ENCODE data around the gene LBHD2. TPM values are rescaled to one million over a fixed set of nuclear protein-coding genes. Genes with fewer than 3 reads are reported as not detected.
A peak's percentile ranks its signal among the peaks of the same experiment; 100 is the strongest.

Gene LBHD2
- total and polyA plus RNA-seq, 2 of the 13 experiments (the other 11 are each of a cell fraction or from before 2014, with no cell fraction given), result 0.67 to 1.00 TPM

DNA sequence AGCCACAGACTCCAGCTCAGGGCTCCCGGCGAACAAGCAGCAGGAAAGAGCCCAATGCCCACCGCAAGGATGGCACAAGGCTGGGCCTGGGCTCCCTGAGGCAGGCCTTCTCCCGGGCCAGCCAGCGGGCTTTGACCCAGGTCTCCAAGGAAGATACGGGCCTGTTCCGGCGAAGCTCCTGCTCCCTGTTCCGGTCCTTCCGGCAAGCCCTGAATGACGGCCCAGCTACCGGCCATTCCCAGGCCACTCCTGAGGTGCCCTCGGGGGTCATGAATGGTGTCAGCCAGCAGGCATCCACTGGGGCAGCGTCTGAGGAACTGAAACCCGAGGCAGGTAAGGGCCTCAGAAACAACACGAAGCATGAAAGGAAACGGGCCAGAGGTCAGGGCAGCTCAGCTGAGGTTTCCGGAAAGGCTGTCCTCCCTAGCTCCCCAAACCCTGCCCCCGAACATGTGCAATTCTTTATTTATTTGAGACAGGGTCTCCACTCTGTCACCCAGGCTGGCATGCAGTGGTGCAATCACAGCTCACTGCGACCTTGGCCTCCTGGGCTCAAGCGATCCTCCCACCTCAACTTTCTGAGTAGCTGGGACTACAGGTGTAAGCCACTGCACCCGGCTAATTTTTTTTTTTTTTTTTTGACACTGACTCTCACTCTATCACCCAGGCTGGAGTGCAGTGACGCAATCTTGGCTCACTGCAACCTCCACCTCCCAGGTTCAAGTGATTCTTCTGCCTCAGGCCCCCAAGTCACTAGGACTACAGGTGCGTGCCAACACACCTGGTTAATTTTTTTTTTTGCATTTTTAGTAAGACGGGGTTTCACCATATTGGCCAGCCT, 16.5 kb downstream of the LBHD2 start (continued):
- TF ChIP-seq, protein P1, sequence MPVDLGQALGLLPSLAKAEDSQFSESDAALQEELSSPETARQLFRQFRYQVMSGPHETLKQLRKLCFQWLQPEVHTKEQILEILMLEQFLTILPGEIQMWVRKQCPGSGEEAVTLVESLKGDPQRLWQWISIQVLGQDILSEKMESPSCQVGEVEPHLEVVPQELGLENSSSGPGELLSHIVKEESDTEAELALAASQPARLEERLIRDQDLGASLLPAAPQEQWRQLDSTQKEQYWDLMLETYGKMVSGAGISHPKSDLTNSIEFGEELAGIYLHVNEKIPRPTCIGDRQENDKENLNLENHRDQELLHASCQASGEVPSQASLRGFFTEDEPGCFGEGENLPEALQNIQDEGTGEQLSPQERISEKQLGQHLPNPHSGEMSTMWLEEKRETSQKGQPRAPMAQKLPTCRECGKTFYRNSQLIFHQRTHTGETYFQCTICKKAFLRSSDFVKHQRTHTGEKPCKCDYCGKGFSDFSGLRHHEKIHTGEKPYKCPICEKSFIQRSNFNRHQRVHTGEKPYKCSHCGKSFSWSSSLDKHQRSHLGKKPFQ (CRISPR knock-in tag; IDR thresholded peaks at IDR 0.05; ENCODE audit: insufficient replicate concordance), result peak; percentile 52
- TF ChIP-seq, protein P2, sequence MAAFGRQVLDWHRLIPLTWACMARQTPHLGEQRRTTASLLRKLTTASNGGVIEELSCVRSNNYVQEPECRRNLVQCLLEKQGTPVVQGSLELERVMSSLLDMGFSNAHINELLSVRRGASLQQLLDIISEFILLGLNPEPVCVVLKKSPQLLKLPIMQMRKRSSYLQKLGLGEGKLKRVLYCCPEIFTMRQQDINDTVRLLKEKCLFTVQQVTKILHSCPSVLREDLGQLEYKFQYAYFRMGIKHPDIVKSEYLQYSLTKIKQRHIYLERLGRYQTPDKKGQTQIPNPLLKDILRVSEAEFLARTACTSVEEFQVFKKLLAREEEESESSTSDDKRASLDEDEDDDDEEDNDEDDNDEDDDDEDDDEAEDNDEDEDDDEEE (CRISPR knock-in tag; IDR thresholded peaks at IDR 0.05), result no peak
- TF ChIP-seq, protein P3, sequence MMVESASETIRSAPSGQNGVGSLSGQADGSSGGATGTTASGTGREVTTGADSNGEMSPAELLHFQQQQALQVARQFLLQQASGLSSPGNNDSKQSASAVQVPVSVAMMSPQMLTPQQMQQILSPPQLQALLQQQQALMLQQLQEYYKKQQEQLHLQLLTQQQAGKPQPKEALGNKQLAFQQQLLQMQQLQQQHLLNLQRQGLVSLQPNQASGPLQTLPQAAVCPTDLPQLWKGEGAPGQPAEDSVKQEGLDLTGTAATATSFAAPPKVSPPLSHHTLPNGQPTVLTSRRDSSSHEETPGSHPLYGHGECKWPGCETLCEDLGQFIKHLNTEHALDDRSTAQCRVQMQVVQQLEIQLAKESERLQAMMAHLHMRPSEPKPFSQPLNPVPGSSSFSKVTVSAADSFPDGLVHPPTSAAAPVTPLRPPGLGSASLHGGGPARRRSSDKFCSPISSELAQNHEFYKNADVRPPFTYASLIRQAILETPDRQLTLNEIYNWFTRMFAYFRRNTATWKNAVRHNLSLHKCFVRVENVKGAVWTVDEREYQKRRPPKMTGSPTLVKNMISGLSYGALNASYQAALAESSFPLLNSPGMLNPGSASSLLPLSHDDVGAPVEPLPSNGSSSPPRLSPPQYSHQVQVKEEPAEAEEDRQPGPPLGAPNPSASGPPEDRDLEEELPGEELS (CRISPR knock-in tag; IDR thresholded peaks at IDR 0.05), result peak; percentile 93
- TF ChIP-seq ZNF572 (CRISPR knock-in tag; IDR thresholded peaks at IDR 0.05) (0 out of 2 replicates have a peak, but pooled peaks have one; percentile 82), PTBP1 (IDR thresholded peaks at IDR 0.05; ENCODE audit: low read depth, low read length, poor library complexity, severe bottlenecking) (no peak), KDM2A (CRISPR knock-in tag; IDR thresholded peaks at IDR 0.05; ENCODE audit: borderline replicate concordance, low read depth) (peak; percentile 26; the same call in 1 of the 2 replicates), ZKSCAN8 (CRISPR knock-in tag; IDR thresholded peaks at IDR 0.05; ENCODE audit: borderline replicate concordance) (peak; percentile 47; the same call in 1 of the 2 replicates), ZNF205 (CRISPR knock-in tag; IDR thresholded peaks at IDR 0.05) (peak; percentile 74; the same call in 1 of the 2 replicates), KAT7 (CRISPR knock-in tag; IDR thresholded peaks at IDR 0.05; ENCODE audit: borderline replicate concordance) (peak; percentile 45; the same call in 1 of the 2 replicates), GATA4 (IDR thresholded peaks at IDR 0.05; ENCODE audit: borderline replicate concordance, low read depth) (no peak; the same call in 1 of the 2 replicates), BRD4 (CRISPR knock-in tag; IDR thresholded peaks at IDR 0.05) (no peak; the same call in none of the 2 replicates), PAX8 (CRISPR knock-in tag; IDR thresholded peaks at IDR 0.05; ENCODE audit: borderline replicate concordance) (no peak), ZNF160 (CRISPR knock-in tag; IDR thresholded peaks at IDR 0.05) (no peak), ZC3H4 (CRISPR knock-in tag; IDR thresholded peaks at IDR 0.05; ENCODE audit: borderline replicate concordance) (no peak), ZMYM2 (CRISPR knock-in tag; IDR thresholded peaks at IDR 0.05) (no peak), ZNF660 (CRISPR knock-in tag; IDR thresholded peaks at IDR 0.05; ENCODE audit: borderline replicate concordance, low read depth) (no peak; the same call in 1 of the 2 replicates), AGO2 (optimal IDR thresholded peaks at IDR 0.05; ENCODE audit: low read depth, low read length) (peak; percentile 85), ZNF430 (CRISPR knock-in tag; IDR thresholded peaks at IDR 0.05) (peak; percentile 94), ZNF737 (CRISPR knock-in tag; IDR thresholded peaks at IDR 0.05; ENCODE audit: borderline replicate concordance) (0 out of 2 replicates have a peak, but pooled peaks have one; percentile 52)
- TF ChIP-seq, protein P4, sequence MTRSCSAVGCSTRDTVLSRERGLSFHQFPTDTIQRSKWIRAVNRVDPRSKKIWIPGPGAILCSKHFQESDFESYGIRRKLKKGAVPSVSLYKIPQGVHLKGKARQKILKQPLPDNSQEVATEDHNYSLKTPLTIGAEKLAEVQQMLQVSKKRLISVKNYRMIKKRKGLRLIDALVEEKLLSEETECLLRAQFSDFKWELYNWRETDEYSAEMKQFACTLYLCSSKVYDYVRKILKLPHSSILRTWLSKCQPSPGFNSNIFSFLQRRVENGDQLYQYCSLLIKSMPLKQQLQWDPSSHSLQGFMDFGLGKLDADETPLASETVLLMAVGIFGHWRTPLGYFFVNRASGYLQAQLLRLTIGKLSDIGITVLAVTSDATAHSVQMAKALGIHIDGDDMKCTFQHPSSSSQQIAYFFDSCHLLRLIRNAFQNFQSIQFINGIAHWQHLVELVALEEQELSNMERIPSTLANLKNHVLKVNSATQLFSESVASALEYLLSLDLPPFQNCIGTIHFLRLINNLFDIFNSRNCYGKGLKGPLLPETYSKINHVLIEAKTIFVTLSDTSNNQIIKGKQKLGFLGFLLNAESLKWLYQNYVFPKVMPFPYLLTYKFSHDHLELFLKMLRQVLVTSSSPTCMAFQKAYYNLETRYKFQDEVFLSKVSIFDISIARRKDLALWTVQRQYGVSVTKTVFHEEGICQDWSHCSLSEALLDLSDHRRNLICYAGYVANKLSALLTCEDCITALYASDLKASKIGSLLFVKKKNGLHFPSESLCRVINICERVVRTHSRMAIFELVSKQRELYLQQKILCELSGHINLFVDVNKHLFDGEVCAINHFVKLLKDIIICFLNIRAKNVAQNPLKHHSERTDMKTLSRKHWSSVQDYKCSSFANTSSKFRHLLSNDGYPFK (CRISPR knock-in tag; IDR thresholded peaks at IDR 0.05; ENCODE audit: borderline replicate concordance), result peak; percentile 65; the same call in 1 of the 2 replicates
